Subcutaneous abdominal adipose tissue (tissue), 5 donors: ENCODE measurements around the gene TNFSF18.

ENCODE experiments used
- H3K27ac ChIP-seq: one replicate; pipeline ENCODE4 v1.7.0; 2013; ENCODE audit warnings: low read depth, mild to moderate bottlenecking, inconsistent platforms, low read length, moderate library complexity
- H3K27me3 ChIP-seq, 5 donors: one replicate each; pipeline ENCODE4 v1.7.0; 2013; ENCODE audit warnings: low read length in 5 of 5, inconsistent platforms in 1 of 5; ENCODE audit not compliant: control insufficient read depth in 5 of 5, insufficient read depth in 4 of 5
- H3K36me3 ChIP-seq, 5 donors: one replicate each; pipeline ENCODE4 v1.7.0; 2013; ENCODE audit warnings: low read length in 5 of 5; ENCODE audit not compliant: control insufficient read depth in 5 of 5, insufficient read depth in 5 of 5
- H3K4me1 ChIP-seq, 5 donors: one replicate each; pipeline ENCODE4 v1.7.0; 2013; ENCODE audit warnings: low read length in 5 of 5, mild to moderate bottlenecking in 3 of 5, moderate library complexity in 1 of 5; ENCODE audit not compliant: control insufficient read depth in 5 of 5, insufficient read depth in 5 of 5
- H3K4me3 ChIP-seq, 5 donors: one replicate each; pipeline ENCODE4 v1.7.0; 2013; ENCODE audit warnings: low read length in 5 of 5, low read depth in 1 of 5
- H3K9ac ChIP-seq, 5 donors: one replicate each; pipeline ENCODE4 v1.7.0; 2013; ENCODE audit warnings: low read length in 5 of 5, mild to moderate bottlenecking in 4 of 5, moderate library complexity in 3 of 5
- H3K9me3 ChIP-seq, 5 donors: one replicate each; pipeline ENCODE4 v1.7.0; 2013; ENCODE audit warnings: low read length in 5 of 5; ENCODE audit not compliant: control insufficient read depth in 5 of 5
- donor health status: healthy.
- donor health status: healthy.
- donor health status: healthy.
- donor health status: healthy.
- donor health status: healthy.

Gene TNFSF18

DNA sequence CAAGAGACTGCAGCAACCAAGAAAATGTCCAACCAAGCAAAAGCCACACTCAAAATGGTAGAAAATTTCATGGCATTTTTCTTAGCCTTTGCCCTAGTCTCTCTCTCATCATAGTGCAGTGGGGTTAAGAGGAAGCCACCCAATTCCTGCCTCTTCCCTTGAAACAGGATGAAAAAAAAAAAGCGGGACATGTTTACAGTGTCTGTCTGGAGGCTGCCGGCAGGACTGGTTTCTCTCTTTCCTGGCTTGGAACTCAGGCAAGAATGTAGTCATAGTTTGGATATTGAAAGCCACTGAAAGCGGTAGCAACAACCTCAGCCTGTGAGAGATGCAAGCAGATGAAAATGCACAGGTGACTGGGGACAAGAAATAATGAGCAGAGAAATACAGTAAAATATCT lies 13.3 kb upstream of the TNFSF18 start:
- Histone ChIP-seq H3K27me3 (no peaks in the 10 kb centered on the region), H3K9ac (no peak overlapping the region), H3K36me3 (no peaks in the 10 kb centered on the region), H3K9me3 (no peaks in the 10 kb centered on the region), H3K4me3 (no peak overlapping the region), H3K27ac (no peak overlapping the region), H3K4me1 (peaks cover 0 to 11% (median 0%) of the 10 kb centered on the region in 5 donors)

GRCh38 chr1:173063171-173063570 lies 12.4 kb upstream of the TNFSF18 start:
- Histone ChIP-seq H3K27ac (no peak overlapping the region), H3K4me1 (peaks cover 0 to 11% (median 0%) of the 10 kb centered on the region in 5 donors), H3K4me3 (no peak overlapping the region), H3K9ac (no peak overlapping the region), H3K9me3 (no peaks in the 10 kb centered on the region), H3K27me3 (no peaks in the 10 kb centered on the region), H3K36me3 (no peaks in the 10 kb centered on the region)

- Histone ChIP-seq H3K9ac (no peak overlapping the region), H3K36me3 (no peaks in the 10 kb centered on the region), H3K4me3 (no peak overlapping the region), H3K27ac (no peak overlapping the region), H3K27me3 (no peaks in the 10 kb centered on the region), H3K9me3 (no peaks in the 10 kb centered on the region), H3K4me1 (peaks cover 0 to 11% (median 0%) of the 10 kb centered on the region in 5 donors)
Measured at GRCh38 chr1:173062150-173062938, 11.6 kb upstream of the TNFSF18 start.

DNA sequence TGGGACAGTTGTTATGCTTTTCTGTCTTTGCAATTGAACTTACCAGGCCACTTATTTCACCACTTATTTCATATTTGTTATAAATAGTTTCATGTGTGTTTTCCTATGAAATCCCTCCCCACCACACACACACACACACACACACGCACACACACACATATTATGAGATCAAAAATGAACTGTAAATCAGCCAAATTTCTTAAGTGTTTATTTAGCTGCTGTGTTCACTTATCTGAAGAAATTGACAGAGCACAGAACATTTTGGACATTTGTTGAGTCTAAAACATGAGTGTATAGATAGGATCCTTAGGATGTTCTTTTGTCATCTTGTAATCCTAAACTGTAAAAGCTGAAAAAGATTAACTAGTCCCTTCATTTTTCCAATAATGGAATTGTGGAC lies 7.8 kb upstream of the TNFSF18 start:
- H3K36me3 ChIP-seq: no peaks in the 10 kb centered on the region
- no peaks in the 10 kb centered on the region for H3K27me3 ChIP-seq
- H3K4me1 ChIP-seq: peaks cover 0 to 1% (median 0%) of the 10 kb centered on the region in 5 donors
- H3K4me3 ChIP-seq: no peak overlapping the region
- no peak overlapping the region for H3K9ac ChIP-seq
- no peak overlapping the region for H3K27ac ChIP-seq
- no peaks in the 10 kb centered on the region for H3K9me3 ChIP-seq

DNA sequence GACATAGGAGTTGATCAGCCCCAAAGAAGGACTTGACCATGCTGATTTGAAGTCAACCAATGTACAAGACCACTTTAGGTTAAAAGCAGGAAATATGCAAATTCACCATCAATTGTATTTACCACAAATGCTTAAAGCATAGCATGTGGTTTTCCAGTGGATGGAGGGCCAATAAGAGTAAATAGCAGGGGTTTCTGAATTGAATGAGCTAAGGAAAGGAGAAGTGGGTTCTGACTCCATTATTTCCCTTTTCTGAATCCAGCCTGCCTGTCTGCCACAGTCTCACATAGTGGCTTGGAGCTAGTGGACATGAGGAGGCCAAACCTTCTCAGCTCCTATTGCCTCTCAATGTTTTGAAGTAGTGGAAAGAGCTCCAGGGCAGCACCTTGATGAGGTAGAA lies 7.2 kb upstream of the TNFSF18 start:
- H3K9me3 ChIP-seq: no peaks in the 10 kb centered on the region
- no peak overlapping the region for H3K4me3 ChIP-seq
- peaks cover 0 to under 1% (median 0%) of the 10 kb centered on the region in 5 donors for H3K4me1 ChIP-seq
- H3K27me3 ChIP-seq: no peaks in the 10 kb centered on the region
- H3K36me3 ChIP-seq: no peaks in the 10 kb centered on the region
- no peak overlapping the region for H3K27ac ChIP-seq
- no peak overlapping the region for H3K9ac ChIP-seq

GRCh38 chr1:173056365-173056764 lies 5.6 kb upstream of the TNFSF18 start:
- Histone ChIP-seq H3K27ac (no peak overlapping the region), H3K9ac (no peak overlapping the region), H3K4me1 (peaks cover 0 to 17% (median 0%) of the 10 kb centered on the region in 5 donors), H3K36me3 (no peaks in the 10 kb centered on the region), H3K9me3 (no peaks in the 10 kb centered on the region), H3K27me3 (no peaks in the 10 kb centered on the region), H3K4me3 (no peak overlapping the region)

DNA sequence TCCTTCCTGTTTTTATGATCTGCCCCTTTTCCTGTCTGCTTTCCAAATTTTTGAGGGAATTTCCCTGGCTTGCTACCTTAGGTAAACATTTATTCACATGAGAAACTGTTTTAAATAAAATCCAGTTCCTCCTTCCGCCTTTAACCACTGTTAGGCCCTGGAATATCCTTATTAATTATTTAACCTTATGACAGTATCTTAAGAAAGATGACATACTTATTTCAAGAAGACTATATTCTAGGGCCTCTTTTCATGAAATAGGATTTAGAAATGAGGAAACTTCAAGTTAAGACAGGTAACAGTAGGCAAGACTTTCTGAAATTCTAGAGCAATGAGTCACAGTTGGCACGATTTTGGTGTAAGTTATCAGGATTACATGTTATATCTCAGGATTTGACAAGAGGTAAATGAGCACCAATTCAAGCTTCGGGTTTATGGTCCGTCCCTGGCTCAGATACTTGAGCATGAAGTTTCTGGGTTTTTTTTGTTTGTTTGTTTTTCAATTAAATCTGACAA lies 2.0 kb upstream of the TNFSF18 start:
- Histone ChIP-seq H3K27me3 (no peaks in the 10 kb centered on the region), H3K36me3 (no peaks in the 10 kb centered on the region), H3K4me3 (no peak overlapping the region), H3K27ac (no peak overlapping the region), H3K9me3 (no peaks in the 10 kb centered on the region), H3K4me1 (peaks cover 0 to 25% (median 5%) of the 10 kb centered on the region in 5 donors), H3K9ac (no peak overlapping the region)

DNA sequence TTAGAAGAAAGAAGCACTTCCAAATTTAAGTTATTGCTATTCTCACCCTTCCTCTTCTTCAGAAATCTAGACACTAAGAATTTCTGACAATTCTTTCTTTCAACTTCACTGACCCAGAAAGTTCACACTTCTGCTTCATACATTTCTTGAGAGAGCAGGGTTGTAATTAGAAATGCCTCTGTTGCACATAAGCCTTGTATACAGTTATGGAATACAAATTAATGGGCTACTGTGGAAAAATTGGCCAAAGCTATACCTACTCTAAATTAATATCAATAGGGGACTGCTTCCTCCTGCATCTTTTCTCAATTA lies 1.5 kb downstream of the TNFSF18 start:
- H3K4me3 ChIP-seq: no peak overlapping the region
- H3K9me3 ChIP-seq: no peaks in the 10 kb centered on the region
- no peak overlapping the region for H3K27ac ChIP-seq
- peaks cover 0 to 25% (median 5%) of the 10 kb centered on the region in 5 donors for H3K4me1 ChIP-seq
- H3K9ac ChIP-seq: no peak overlapping the region
- no peaks in the 10 kb centered on the region for H3K36me3 ChIP-seq
- no peaks in the 10 kb centered on the region for H3K27me3 ChIP-seq

- Histone ChIP-seq H3K27ac (no peak overlapping the region), H3K9ac (no peak overlapping the region), H3K9me3 (no peaks in the 10 kb centered on the region), H3K36me3 (no peaks in the 10 kb centered on the region), H3K4me1 (peaks cover 0 to 25% (median 5%) of the 10 kb centered on the region in 5 donors), H3K27me3 (no peaks in the 10 kb centered on the region), H3K4me3 (no peak overlapping the region)
Measured at GRCh38 chr1:173048621-173049321, 2.0 kb downstream of the TNFSF18 start.

- Histone ChIP-seq H3K27ac (no peak overlapping the region), H3K36me3 (no peaks in the 10 kb centered on the region), H3K27me3 (no peaks in the 10 kb centered on the region), H3K4me1 (peaks cover 0 to 4% (median 0%) of the 10 kb centered on the region in 5 donors), H3K4me3 (no peak overlapping the region), H3K9ac (no peak overlapping the region), H3K9me3 (no peaks in the 10 kb centered on the region)
Measured at GRCh38 chr1:173044656-173045055, 6.1 kb downstream of the TNFSF18 start.
